HEK293 (cell line): Measurements from ENCODE around the gene CCDC127.

Experiments
- BCL11A ChIP-seq: fragments of 450-650 bp; formaldehyde crosslinking; IDR thresholded peaks from 2 replicates; pipeline ENCODE4 v1.5.1; 2016; ENCODE audit warnings: low read depth, missing biosample characterization, missing genetic modification characterization
- CTCF ChIP-seq: fragments of 450-650 bp; formaldehyde crosslinking; IDR thresholded peaks from 2 replicates; pipeline ENCODE4 v1.5.1; 2016; ENCODE audit warnings: missing biosample characterization, missing genetic modification characterization
- REPIN1 ChIP-seq: fragments of 450-650 bp; formaldehyde crosslinking; IDR thresholded peaks from 2 replicates; pipeline ENCODE4 v1.5.1; 2017; ENCODE audit warnings: missing biosample characterization, missing genetic modification characterization, low read depth
- REST ChIP-seq: fragments of 450-650 bp; formaldehyde crosslinking; IDR thresholded peaks from 2 replicates; pipeline ENCODE4 v1.5.1; 2016; ENCODE audit warnings: missing biosample characterization, missing genetic modification characterization
- SETDB1 ChIP-seq: IDR thresholded peaks from one replicate; pipeline ENCODE4 v1.6.1; 2017; ENCODE audit warnings: mild to moderate bottlenecking, low read length, moderate library complexity, mixed read lengths; ENCODE audit not compliant: insufficient read length
- ZBTB26 ChIP-seq: fragments of 450-650 bp; formaldehyde crosslinking; optimal IDR thresholded peaks from 2 replicates; pipeline ENCODE3; 2016; ENCODE audit warnings: missing biosample characterization, mild to moderate bottlenecking, missing genetic modification characterization
- ZEB2 ChIP-seq: fragments of 450-650 bp; formaldehyde crosslinking; IDR thresholded peaks from 2 replicates; pipeline ENCODE4 v1.5.1; 2016; ENCODE audit warnings: missing biosample characterization, missing genetic modification characterization
- ZNF239 ChIP-seq: fragments of 450-650 bp; formaldehyde crosslinking; IDR thresholded peaks from 2 replicates; pipeline ENCODE4 v1.5.1; 2016; ENCODE audit warnings: missing biosample characterization, missing genetic modification characterization
- ZNF354C ChIP-seq: fragments of 450-650 bp; formaldehyde crosslinking; IDR thresholded peaks from 2 replicates; pipeline ENCODE4 v1.5.1; 2016; ENCODE audit warnings: missing biosample characterization, missing genetic modification characterization, low read depth, borderline replicate concordance
- ZNF510 ChIP-seq: fragments of 450-650 bp; formaldehyde crosslinking; IDR thresholded peaks from 2 replicates; pipeline ENCODE4 v1.5.1; 2018; ENCODE audit warnings: mild to moderate bottlenecking, missing genetic modification characterization, missing biosample characterization; ENCODE audit not compliant: insufficient replicate concordance
- ZNF530 ChIP-seq: fragments of 450-650 bp; formaldehyde crosslinking; IDR thresholded peaks from 2 replicates; pipeline ENCODE4 v1.5.1; 2016; ENCODE audit warnings: low read depth, missing biosample characterization, missing genetic modification characterization

GRCh38 chr5:207599-207998, 10.4 kb downstream of the CCDC127 start:
- TF ChIP-seq ZNF239 (tag by site-specific recombination) (no peak), ZNF510 (tag by site-specific recombination) (no peak), ZEB2 (tag by site-specific recombination) (no peak), ZNF354C (tag by site-specific recombination) (no peak), BCL11A (tag by site-specific recombination) (no peak), SETDB1 (no peak), REST (tag by site-specific recombination) (no peak), CTCF (tag by site-specific recombination) (no peak), REPIN1 (tag by site-specific recombination) (no peak), ZBTB26 (tag by site-specific recombination) (no peak), ZNF530 (no peak)
